HG03439 (cell line): ENCODE data around the gene SKA1.
"Not testable (repeated sequence)": the region's sequence is repeated elsewhere in the genome, so short reads cannot be mapped to it uniquely, and the experiment has no call there.

Experiments
- ATAC-seq: cut with Tn5 transposase; IDR thresholded peaks from one replicate; pipeline ENCODE4 v1.9.1; 2021; ENCODE audit warnings: mild to moderate bottlenecking, moderate library complexity; ENCODE audit not compliant: unreplicated experiment

The SKA1 gene

DNA sequence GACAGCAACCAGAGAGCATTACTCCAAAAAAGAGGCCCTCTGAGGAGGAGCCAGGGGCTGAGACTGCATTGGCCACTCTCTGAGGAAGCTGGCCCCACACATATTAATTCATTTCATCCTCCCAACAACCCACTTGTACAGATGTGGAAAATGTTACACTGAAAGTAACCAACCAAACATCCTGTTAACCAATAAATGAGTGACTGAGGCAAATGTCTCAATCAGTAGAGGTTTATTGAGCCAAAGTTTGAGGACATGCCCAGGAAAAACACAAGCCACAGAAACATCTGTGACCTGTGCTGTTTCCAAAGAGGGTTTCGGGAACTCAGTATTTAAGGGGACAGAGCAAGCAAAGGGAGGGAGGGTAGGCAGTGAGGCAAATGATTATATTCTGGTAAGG is 53.0 kb downstream of the SKA1 start:
- no peak for ATAC-seq

DNA sequence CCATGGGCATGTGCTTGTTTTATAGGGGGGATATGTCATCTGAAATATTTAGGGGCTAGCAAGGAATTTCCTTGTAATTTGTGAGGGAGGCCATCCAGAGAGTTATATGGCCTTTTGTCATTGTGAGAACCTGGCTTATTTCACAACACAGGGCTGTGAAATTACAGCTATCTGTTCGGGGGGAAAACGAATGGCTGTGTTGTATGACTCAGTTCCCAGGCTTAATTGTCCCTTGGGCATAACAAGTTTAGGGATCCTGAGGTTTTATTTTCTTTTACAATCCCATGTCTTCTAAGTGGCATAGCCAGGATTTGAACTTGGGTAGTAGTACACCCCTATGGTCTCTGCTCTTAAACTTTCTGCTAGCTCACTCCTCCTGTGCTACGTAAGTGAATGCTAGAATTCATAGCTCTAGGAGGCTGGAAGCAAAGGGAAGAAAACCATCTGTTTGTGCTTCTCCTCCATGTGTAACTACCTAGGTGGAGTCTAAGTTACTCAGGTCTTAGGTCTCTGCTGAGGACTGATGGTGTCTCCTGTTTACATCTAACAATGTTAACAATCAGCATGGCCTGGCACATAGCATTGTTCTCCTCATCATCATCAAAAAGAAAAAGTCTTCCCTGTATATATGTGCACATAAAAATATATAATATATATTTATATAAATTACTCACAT is 53.8 kb downstream of the SKA1 start:
- ATAC-seq: no peak

DNA sequence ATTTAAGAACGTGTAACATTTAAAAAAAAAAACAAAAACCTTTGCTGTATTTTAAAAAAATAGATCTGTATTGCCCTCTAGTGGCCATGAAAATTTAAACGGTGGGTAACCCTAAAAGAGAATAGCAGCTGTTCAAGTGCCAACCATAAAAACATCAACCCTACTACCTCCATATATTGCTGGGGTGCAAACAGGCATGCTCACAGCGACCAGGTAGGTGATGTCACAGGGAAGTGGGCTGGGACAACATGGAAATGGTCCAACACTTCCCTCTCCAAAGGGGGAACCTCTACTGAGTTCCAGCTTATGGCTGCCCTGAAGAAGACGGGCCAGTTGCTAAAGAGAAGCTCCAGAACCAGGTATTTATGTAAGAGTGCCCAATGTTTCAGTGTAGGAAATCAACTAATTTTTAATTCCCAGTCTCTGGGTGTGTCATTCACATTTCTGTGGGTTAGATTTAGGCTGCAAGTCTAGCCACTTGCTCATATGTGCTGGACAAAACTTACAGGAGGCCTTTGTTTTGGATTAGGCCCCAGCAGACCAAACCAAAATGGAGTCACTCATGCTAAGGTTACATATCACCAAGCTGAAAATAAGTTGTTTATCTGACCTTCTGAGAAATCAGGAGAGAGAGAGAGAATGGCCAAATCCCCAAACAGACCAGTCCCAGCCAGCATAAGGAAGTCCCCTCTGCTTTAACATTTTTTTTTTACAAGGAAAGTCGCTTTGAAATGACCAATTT is 54.5 kb downstream of the SKA1 start:
- ATAC-seq: no peak

DNA sequence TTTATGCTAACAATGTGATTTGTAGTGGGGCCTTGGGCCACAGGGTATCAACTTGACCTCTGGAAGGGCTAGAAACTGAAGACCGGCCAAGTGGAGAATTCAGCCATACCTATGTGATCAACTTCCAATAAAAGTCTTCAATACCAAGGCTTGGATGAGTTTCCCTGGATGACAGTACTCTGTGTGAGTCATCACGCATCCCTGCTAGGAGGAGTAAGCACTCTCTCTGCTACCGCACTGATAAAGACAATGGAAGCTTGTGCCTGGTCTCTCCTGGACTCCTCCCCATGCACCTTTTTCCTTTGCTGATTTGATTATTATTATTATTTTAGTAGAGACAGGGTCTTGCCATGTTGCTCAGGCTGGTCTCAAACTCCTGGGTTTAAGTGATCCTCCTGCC is 58.1 kb downstream of the SKA1 start:
- ATAC-seq: no peak

DNA sequence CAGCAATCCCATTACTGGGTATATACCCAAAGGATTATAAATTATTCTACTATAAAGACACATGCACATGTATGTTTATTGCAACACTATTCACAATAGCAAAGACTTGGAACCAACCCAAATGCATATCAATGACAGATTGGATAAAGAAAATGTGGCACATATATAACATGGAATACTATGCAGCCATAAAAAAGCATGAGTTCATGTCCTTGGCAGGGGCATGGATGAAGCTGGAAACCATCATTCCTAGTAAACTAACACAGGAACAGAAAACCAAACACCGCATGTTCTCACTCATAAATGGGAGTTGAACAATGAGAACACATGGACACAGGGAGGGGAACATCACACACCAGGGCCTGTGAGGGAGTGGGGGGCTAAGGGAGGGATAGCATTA is 61.9 kb downstream of the SKA1 start:
- not testable (repeated sequence) for ATAC-seq

DNA sequence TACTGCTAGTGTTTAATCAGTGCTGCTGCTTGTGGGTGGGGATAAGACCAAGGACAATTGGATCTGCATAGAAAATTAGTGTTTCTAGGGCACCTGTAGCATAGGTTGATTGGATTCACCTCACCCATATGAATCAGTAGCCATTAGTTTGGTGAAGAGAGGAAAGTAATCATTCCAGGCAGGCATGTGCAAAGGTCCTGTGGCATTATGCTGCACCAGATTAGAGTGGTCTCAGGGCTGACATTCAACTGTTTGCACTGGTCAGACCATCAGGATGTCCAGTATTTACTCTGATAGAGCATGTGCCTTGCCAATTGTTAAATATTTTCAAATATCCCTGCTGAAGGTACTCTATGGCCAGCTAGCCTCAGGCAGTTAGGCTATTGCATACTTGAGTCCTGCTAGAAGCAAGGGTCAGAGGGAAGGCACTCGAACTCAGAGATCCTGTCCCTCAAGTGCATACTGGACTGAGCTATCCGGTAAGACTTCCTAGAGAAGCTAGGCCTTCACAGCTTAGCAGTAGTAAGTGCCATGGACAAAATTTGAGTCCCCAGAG is 64.7 kb downstream of the SKA1 start:
- no peak for ATAC-seq

DNA sequence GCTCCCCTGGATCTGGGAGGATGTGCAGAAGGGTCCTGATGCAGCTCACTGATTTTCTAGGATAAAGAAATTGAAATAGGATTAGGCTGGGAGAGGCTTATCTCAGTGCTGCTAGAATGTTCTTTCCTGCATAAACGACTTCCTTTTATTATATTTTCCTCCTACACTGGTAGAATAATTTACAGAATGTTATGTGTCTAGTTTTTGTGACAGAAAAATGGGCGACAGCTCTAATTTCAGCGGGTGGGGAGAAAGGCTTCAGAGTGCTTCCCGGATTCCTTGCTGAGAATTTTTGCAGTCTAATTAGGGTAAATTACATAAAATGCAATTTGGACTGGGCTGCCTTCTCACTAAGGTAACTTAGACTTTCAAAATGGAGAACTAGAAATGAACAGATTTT is 66.2 kb downstream of the SKA1 start:
- no peak for ATAC-seq

DNA sequence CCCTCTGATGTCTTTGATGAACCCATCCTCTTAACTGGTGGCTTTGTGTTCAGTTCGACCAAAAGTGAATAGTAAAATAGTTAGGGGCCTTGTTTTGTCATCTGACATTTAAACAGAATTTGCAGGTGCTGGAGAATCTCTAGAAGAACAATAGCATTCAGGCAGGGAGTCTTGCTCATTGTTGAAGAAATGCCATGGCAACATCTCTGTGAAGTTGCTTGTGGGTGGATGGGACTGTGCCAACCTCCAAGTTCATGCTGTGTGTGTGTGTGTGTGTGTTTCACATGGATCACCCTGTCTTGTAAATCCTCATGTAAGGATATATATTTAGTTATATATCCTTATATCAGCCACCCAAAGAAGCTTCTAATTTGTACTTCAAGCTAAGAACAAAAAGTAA is 66.7 kb downstream of the SKA1 start:
- no peak for ATAC-seq
